HCT116 (cell line): ENCODE measurements around the gene TMEM63B. TPM values are rescaled to one million over a fixed set of nuclear protein-coding genes. Genes with fewer than 3 reads are reported as not detected.

Source experiments
- ATAC-seq: fragments of 200-7000 bp; cut with Tn5 transposase; 2 replicates; pipeline ENCODE4 v1.9.1; 2020; ENCODE audit warnings: mild to moderate bottlenecking, moderate library complexity
- BruUV-seq: library from RNA; stranded (reverse); fragments of 400-500 nt; replicated peaks from 2 replicates; lab custom pipeline; 2021; lab: Mats Ljungman, UMichigan
- CTCF ChIA-PET: fragments of 300-600 bp; sonication (Branson Sonifier 250); formaldehyde crosslinking; loops from one replicate; lab custom pipeline; 2021; ENCODE audit warnings: antibody characterized with exemption; lab: Charles Lee
- POLR2A ChIA-PET: fragments of 300-600, 350-600 bp; sonication (Branson Sonifier 250); formaldehyde crosslinking; loops from one replicate; lab custom pipeline; 2021; ENCODE audit warnings: antibody characterized with exemption; lab: Charles Lee
- RAD21 ChIA-PET, 2 experiments: fragments of 300-600 bp; sonication (Branson Sonifier 250); formaldehyde crosslinking; loops; one replicate each; lab custom pipeline; 2023; ENCODE audit warnings: low total read pairs in 2 of 2; ENCODE audit not compliant: uncharacterized antibody in 2 of 2, unreplicated experiment in 2 of 2, low non-redundant PET in 1 of 2; lab: Charles Lee
- DNase-seq: peaks from one replicate; pipeline ENCODE4 v3.0.0-alpha.2; 2010; ENCODE audit warnings: low read depth, low spot score
- H2AFZ ChIP-seq: fragments of 200-600 bp; shearing (Covaris generic), sonication (generic); 2 replicates; pipeline ENCODE4 v1.6.1; 2017; ENCODE audit warnings: low read depth, mixed run types, mixed read lengths, antibody characterized with exemption, low read length; ENCODE audit not compliant: poor library complexity, severe bottlenecking
- H3K27ac ChIP-seq: 2 replicates; pipeline ENCODE4 v1.5.1; 2012; ENCODE audit warnings: low read depth, low read length
- H3K27me3 ChIP-seq: fragments of 200-600 bp; sonication (generic); 2 replicates; pipeline ENCODE4 v1.6.1; 2016; ENCODE audit warnings: mixed run types, low read length, mixed read lengths; ENCODE audit not compliant: insufficient read depth
- H3K36me3 ChIP-seq, 2 experiments: fragments of 200-500 bp in 1 of 2; fragments of 200-600 bp in 1 of 2; sonication (Bioruptor generic) in 1 of 2; sonication (generic) in 1 of 2; 2 replicates each; pipeline versions ENCODE4 v1.5.1 to v1.6.1; 2014 to 2016; ENCODE audit warnings: low read length in 2 of 2, inconsistent platforms in 1 of 2, mixed read lengths in 1 of 2, mixed run types in 1 of 2; ENCODE audit not compliant: insufficient read depth in 2 of 2, control insufficient read depth in 1 of 2
- H3K4me1 ChIP-seq, 2 experiments: fragments of 200-600 bp in 1 of 2; sonication (generic) in 1 of 2; 2 replicates each; pipeline versions ENCODE4 v1.5.1 to v1.6.1; 2012 to 2017; ENCODE audit warnings: low read length in 2 of 2, inconsistent platforms in 1 of 2, mild to moderate bottlenecking in 1 of 2, mixed read lengths in 1 of 2, mixed run types in 1 of 2, moderate library complexity in 1 of 2; ENCODE audit not compliant: insufficient read depth in 2 of 2, control insufficient read depth in 1 of 2
- H3K4me2 ChIP-seq: fragments of 200-600 bp; sonication (generic); 2 replicates; pipeline ENCODE4 v1.6.1; 2017; ENCODE audit warnings: mixed run types, low read length, mixed read lengths
- H3K4me3 ChIP-seq, 2 experiments: fragments of 200-600 bp in 1 of 2; sonication (generic) in 1 of 2; replicated peaks in 1 of 2; 2 replicates each; pipeline ENCODE4 v1.5.1; 2011 to 2016; ENCODE audit warnings: low read length in 2 of 2, control low read depth in 1 of 2, low read depth in 1 of 2, mild to moderate bottlenecking in 1 of 2, mixed read lengths in 1 of 2, mixed run types in 1 of 2
- H3K79me2 ChIP-seq: fragments of 200-600 bp; sonication (generic); 2 replicates; pipeline ENCODE4 v1.6.1; 2017; ENCODE audit warnings: mild to moderate bottlenecking, mixed run types, low read length, moderate library complexity, mixed read lengths; ENCODE audit not compliant: insufficient read depth
- H3K9ac ChIP-seq: fragments of 200-600 bp; sonication (generic); 2 replicates; pipeline ENCODE4 v1.6.1; 2016; ENCODE audit warnings: low read length, mixed read lengths
- H3K9me2 ChIP-seq: fragments of 200-600 bp; sonication (generic), shearing (Covaris generic); 2 replicates; pipeline ENCODE4 v1.6.1; 2017; ENCODE audit warnings: mixed run types, mild to moderate bottlenecking, moderate library complexity; ENCODE audit not compliant: insufficient read depth
- H3K9me3 ChIP-seq, 2 experiments: fragments of 200-500 bp in 1 of 2; fragments of 200-600 bp in 1 of 2; sonication (Bioruptor generic) in 1 of 2; sonication (generic) in 1 of 2; 2 replicates each; pipeline ENCODE4 v1.6.1; 2014 to 2017; ENCODE audit warnings: low read length in 2 of 2, mixed read lengths in 2 of 2, inconsistent platforms in 1 of 2, low read depth in 1 of 2, mild to moderate bottlenecking in 1 of 2, mixed run types in 1 of 2, moderate library complexity in 1 of 2; ENCODE audit not compliant: control insufficient read depth in 1 of 2, insufficient read depth in 1 of 2
- H4K20me1 ChIP-seq: fragments of 200-600 bp; sonication (generic), shearing (Covaris generic); 2 replicates; pipeline ENCODE4 v1.6.1; 2017; ENCODE audit warnings: mixed run types, mild to moderate bottlenecking, moderate library complexity; ENCODE audit not compliant: insufficient read depth
- ATF3 ChIP-seq: IDR thresholded peaks from 2 replicates; pipeline ENCODE4 v1.6.1; 2012
- CBX3 ChIP-seq: IDR thresholded peaks from 2 replicates; pipeline ENCODE4 v1.6.1; 2012; ENCODE audit warnings: low read depth
- CEBPB ChIP-seq: IDR thresholded peaks from 2 replicates; pipeline ENCODE4 v1.6.1; 2012; ENCODE audit warnings: low read depth
- CTCF ChIP-seq, 3 experiments: fragments of 200-600 bp in 1 of 3; sonication (generic) in 1 of 3; IDR thresholded peaks in 2 of 3; conservative IDR thresholded peaks in 1 of 3; 2 replicates each; pipeline ENCODE4 v1.5.1; 2012 to 2017; ENCODE audit warnings: low read depth in 2 of 3, low read length in 2 of 3, antibody characterized with exemption in 1 of 3, borderline replicate concordance in 1 of 3, control low read depth in 1 of 3, mild to moderate bottlenecking in 1 of 3, mixed read lengths in 1 of 3, mixed run types in 1 of 3, moderate library complexity in 1 of 3; ENCODE audit not compliant: insufficient read depth in 1 of 3
- EGR1 ChIP-seq: IDR thresholded peaks from 2 replicates; pipeline ENCODE4 v1.6.1; 2012; ENCODE audit warnings: low read depth
- ELF1 ChIP-seq: IDR thresholded peaks from 2 replicates; pipeline ENCODE4 v1.6.1; 2012; ENCODE audit warnings: low read depth, borderline replicate concordance
- EZH2 ChIP-seq: fragments of 200-600 bp; sonication (generic); IDR thresholded peaks from 2 replicates; pipeline ENCODE4 v1.6.1; 2017; ENCODE audit warnings: antibody characterized with exemption, mixed run types
- EZH2phosphoT487 ChIP-seq: fragments of 200-600 bp; IDR thresholded peaks from 2 replicates; pipeline ENCODE4 v1.6.1; 2018; ENCODE audit warnings: antibody characterized with exemption, borderline replicate concordance
- FOSL1 ChIP-seq: IDR thresholded peaks from 2 replicates; pipeline ENCODE4 v1.6.1; 2012; ENCODE audit warnings: low read depth
- JUND ChIP-seq: IDR thresholded peaks from 2 replicates; pipeline ENCODE4 v1.6.1; 2012
- POLR2A ChIP-seq: IDR thresholded peaks from 2 replicates; pipeline ENCODE4 v1.7.0; 2011; ENCODE audit warnings: borderline replicate concordance; ENCODE audit not compliant: insufficient read depth, insufficient read length; ENCODE audit errors: extremely low read depth
- POLR2AphosphoS5 ChIP-seq: IDR thresholded peaks from 2 replicates; pipeline ENCODE4 v1.6.1; 2011; ENCODE audit warnings: mild to moderate bottlenecking, low read depth, low read length, moderate library complexity
- RAD21 ChIP-seq: IDR thresholded peaks from 2 replicates; pipeline ENCODE4 v1.6.1; 2012; ENCODE audit warnings: low read depth, mild to moderate bottlenecking
- REST ChIP-seq: IDR thresholded peaks from 2 replicates; pipeline ENCODE4 v1.6.1; 2012; ENCODE audit warnings: low read depth
- SP1 ChIP-seq: IDR thresholded peaks from 2 replicates; pipeline ENCODE4 v1.6.1; 2012; ENCODE audit warnings: low read depth
- SRF ChIP-seq: IDR thresholded peaks from 2 replicates; pipeline ENCODE4 v1.6.1; 2012; ENCODE audit warnings: low read depth
- TCF7L2 ChIP-seq: IDR thresholded peaks from 2 replicates; pipeline ENCODE4 v1.7.0; 2011; ENCODE audit warnings: borderline replicate concordance, inconsistent platforms; ENCODE audit not compliant: insufficient read depth, insufficient read length; ENCODE audit errors: extremely low read depth
- YY1 ChIP-seq: IDR thresholded peaks from 2 replicates; pipeline ENCODE4 v1.6.1; 2011; ENCODE audit warnings: low read length, low read depth, moderate library complexity, mild to moderate bottlenecking; ENCODE audit not compliant: insufficient replicate concordance; ENCODE audit errors: extremely low read depth
- ZBTB33 ChIP-seq: IDR thresholded peaks from 2 replicates; pipeline ENCODE4 v1.6.1; 2011; ENCODE audit warnings: mild to moderate bottlenecking, low read length, moderate library complexity; ENCODE audit not compliant: insufficient replicate concordance; ENCODE audit errors: extremely low read depth
- ZFX ChIP-seq: fragments of 450-650 bp; IDR thresholded peaks from 2 replicates; pipeline ENCODE4 v1.6.1; 2017
- ZNF274 ChIP-seq: fragments of 200-500 bp; sonication (Bioruptor generic); IDR thresholded peaks from 2 replicates; pipeline ENCODE4 v1.6.1; 2014; ENCODE audit warnings: mild to moderate bottlenecking, low read depth, low read length, inconsistent platforms
- intact Hi-C: fragments of 100-400 bp; cut with micrococcal nuclease; formaldehyde crosslinking; loops from 2 replicates; pipeline ENCODE4 v1.10.0; 2022
- total RNA-seq: library from RNA; stranded (reverse); gene quantifications from one replicate; pipeline ENCODE4 v1.2.1, GENCODE V29; 2021; ENCODE audit not compliant: unreplicated experiment

The TMEM63B gene
- total RNA-seq, 1 experiment from 2014 or later, result 58.2 TPM

GRCh38 chr6:44096612-44097011 lies 30.7 kb upstream of the TMEM63B start:
- ChIA-PET CTCF (interaction anchor here (0.6 to 2.4 kb wide), 22 partner anchors 9 to 431 kb away, joined by 3 to 13 read pairs (median 4); no protein-coding TSS in a partner anchor), RAD21 (interaction anchor here in 1 of 2 experiments (0.8 to 1.0 kb wide), 2 partner anchors 15 to 55 kb away, joined by 5 read pairs; no protein-coding TSS in a partner anchor), POLR2A (interaction anchor here (0.5 to 1.1 kb wide), 2 partner anchors 150 to 437 kb away, joined by 3 to 4 read pairs; partner anchors contain the start of gene HSP90AB1)
- Histone ChIP-seq H4K20me1 (no peaks in the 10 kb centered on the region), H3K4me3 (no peak overlapping the region), H2AFZ (no peak overlapping the region), H3K9ac (no peak overlapping the region), H3K79me2 (no peaks in the 10 kb centered on the region), H3K9me2 (no peaks in the 10 kb centered on the region), H3K36me3 (0 out of 4 replicates have a peak, but pooled peaks cover 0 to 2% of the 10 kb centered on the region in 2 experiments), H3K27me3 (no peaks in the 10 kb centered on the region), H3K4me2 (no peak overlapping the region), H3K4me1 (no peaks in the 10 kb centered on the region; a peak in 1 of 4 replicates), H3K9me3 (no peaks in the 10 kb centered on the region), H3K27ac (no peak overlapping the region)
- intact Hi-C loops, result loop anchor here (1.0 to 5.0 kb wide), 4 partner anchors 55 to 242 kb away; no protein-coding TSS in a partner anchor
- no TSS peak for BruUV-seq
- ATAC-seq (peak; percentile 91), DNase-seq (peak; percentile 60)
- TF ChIP-seq REST (no peak), CTCF (IDR thresholded peaks at IDR 0.05 in 2 of 3, conservative IDR thresholded peaks at IDR 0.05 in 1 of 3; ENCODE audit: borderline replicate concordance in 1 of 3, insufficient read depth in 1 of 3, low read depth in 2 of 3, low read length in 2 of 3) (peak; percentile 82 to 83 (median 83)), TCF7L2 (no peak), ATF3 (no peak), ZNF274 (no peak), SRF (no peak), RAD21 (peak; percentile 89), JUND (no peak), ELF1 (no peak), EZH2phosphoT487 (no peak), POLR2A (no peak), ZFX (no peak), POLR2AphosphoS5 (no peak), CBX3 (no peak), FOSL1 (no peak), EZH2 (no peak), YY1 (peak; percentile 28), ZBTB33 (no peak), SP1 (no peak), CEBPB (no peak), EGR1 (no peak)
